ENCODE data around the gene SLC7A6OS. TPM values are rescaled to one million over a fixed set of nuclear protein-coding genes. Genes with fewer than 3 reads are reported as not detected.

Gene SLC7A6OS
- total RNA-seq, 2 donors from 2014 or later: 22.5 to 26.0 TPM

- 83 to 97% methylated on average over 1 to 4 of the region's 4 CpGs for WGBS, 2 experiments (ENCODE audit: insufficient coverage in 1 of 2, insufficient read length in 1 of 2)
- H3K4me1 Mint-ChIP-seq: no peaks in the 10 kb centered on the region
- no peak overlapping the region for H3K4me3 Mint-ChIP-seq
- H3K4me3 ChIP-seq (ENCODE audit: low read length): no peak overlapping the region
- H3K9me3 ChIP-seq (ENCODE audit: control insufficient read depth, low read length): no peaks in the 10 kb centered on the region
- H3K27me3 Mint-ChIP-seq (ENCODE audit: insufficient read depth): no peaks in the 10 kb centered on the region
- no peak for DNase-seq
- no peaks in the 10 kb centered on the region for H3K9me3 Mint-ChIP-seq
- no peaks in the 10 kb centered on the region for H3K27me3 ChIP-seq (ENCODE audit: control insufficient read depth, insufficient read depth, low read length, poor library complexity, severe bottlenecking)
- no peak overlapping the region for H3K27ac Mint-ChIP-seq
- no peak overlapping the region for H3K9ac ChIP-seq (ENCODE audit: extremely low read depth, low read length, poor library complexity, severe bottlenecking)
- H3K36me3 ChIP-seq (ENCODE audit: control insufficient read depth, insufficient read depth, low read length): peaks cover 81% of the 10 kb centered on the region
- TF ChIP-seq CTCF (conservative IDR thresholded peaks at IDR 0.05): no peak
- no peak overlapping the region for H3K27ac ChIP-seq (ENCODE audit: low read depth, low read length)
- peaks cover 60% of the 10 kb centered on the region for H3K36me3 Mint-ChIP-seq (ENCODE audit: low read depth)
- H3K4me1 ChIP-seq (ENCODE audit: control insufficient read depth, insufficient read depth, low read length): peaks cover 4% of the 10 kb centered on the region
Observed at GRCh38 chr16:68347605-68348004, 36.9 kb upstream of the SLC7A6OS start.

DNA sequence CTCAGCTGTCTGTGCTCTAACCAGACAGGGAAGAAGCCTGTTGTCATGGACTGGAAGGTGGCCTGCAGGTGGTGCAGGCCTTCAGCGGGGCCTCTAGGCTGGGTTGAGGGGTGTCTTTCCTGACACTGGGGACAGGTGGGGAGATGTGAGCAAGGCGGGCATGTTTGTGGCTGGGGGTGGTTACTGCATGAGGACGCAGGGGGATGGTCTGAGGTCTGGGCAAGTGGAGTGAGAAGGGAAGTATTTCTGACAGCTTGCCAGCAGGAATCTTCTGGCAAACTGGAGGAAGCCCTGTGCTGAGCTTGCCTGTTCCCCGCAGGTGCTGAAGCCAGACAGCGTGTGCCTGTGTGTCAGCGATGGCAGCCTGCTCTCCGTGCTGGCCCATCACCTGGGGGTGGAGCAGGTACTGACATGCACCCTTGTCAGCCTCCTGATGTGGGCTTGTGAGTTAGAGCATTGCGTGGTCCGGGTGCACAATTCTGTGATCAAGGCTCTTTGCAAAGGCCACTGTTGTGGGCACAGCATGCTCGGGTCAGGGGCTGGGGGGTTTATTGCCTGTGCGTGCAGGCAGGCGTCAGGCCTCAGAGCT, 36.2 kb upstream of the SLC7A6OS start:
- no peak for DNase-seq
- H3K9me3 ChIP-seq (ENCODE audit: control insufficient read depth, low read length): no peaks in the 10 kb centered on the region
- H3K4me3 ChIP-seq (ENCODE audit: low read length): no peak overlapping the region
- no peak for TF ChIP-seq CTCF (conservative IDR thresholded peaks at IDR 0.05)
- peaks cover 60% of the 10 kb centered on the region for H3K36me3 Mint-ChIP-seq (ENCODE audit: low read depth)
- H3K4me3 Mint-ChIP-seq: no peak overlapping the region
- no peak overlapping the region for H3K27ac ChIP-seq (ENCODE audit: low read depth, low read length)
- H3K9ac ChIP-seq (ENCODE audit: extremely low read depth, low read length, poor library complexity, severe bottlenecking): no peak overlapping the region
- no peaks in the 10 kb centered on the region for H3K9me3 Mint-ChIP-seq
- H3K4me1 ChIP-seq (ENCODE audit: control insufficient read depth, insufficient read depth, low read length): peaks cover 4% of the 10 kb centered on the region
- peaks cover 82% of the 10 kb centered on the region for H3K36me3 ChIP-seq (ENCODE audit: control insufficient read depth, insufficient read depth, low read length)
- WGBS, 2 experiments (ENCODE audit: insufficient coverage in 1 of 2, insufficient read length in 1 of 2): 89 to 96% methylated on average over 9 to 12 of the region's 12 CpGs
- no peaks in the 10 kb centered on the region for H3K4me1 Mint-ChIP-seq
- H3K27ac Mint-ChIP-seq: peak overlapping the region; percentile 52
- no peaks in the 10 kb centered on the region for H3K27me3 Mint-ChIP-seq (ENCODE audit: insufficient read depth)
- no peaks in the 10 kb centered on the region for H3K27me3 ChIP-seq (ENCODE audit: control insufficient read depth, insufficient read depth, low read length, poor library complexity, severe bottlenecking)

GRCh38 chr16:68345958-68346635, 35.4 kb upstream of the SLC7A6OS start:
- no peak overlapping the region for H3K27ac ChIP-seq (ENCODE audit: low read depth, low read length)
- Mint-ChIP-seq H3K27me3 (ENCODE audit: insufficient read depth) (no peaks in the 10 kb centered on the region), H3K4me1 (no peaks in the 10 kb centered on the region), H3K4me3 (no peak overlapping the region), H3K27ac (no peak overlapping the region), H3K36me3 (ENCODE audit: low read depth) (peaks cover 64% of the 10 kb centered on the region), H3K9me3 (no peaks in the 10 kb centered on the region)
- H3K4me3 ChIP-seq (ENCODE audit: low read length): no peak overlapping the region
- no peaks in the 10 kb centered on the region for H3K4me1 ChIP-seq (ENCODE audit: control insufficient read depth, insufficient read depth, low read length)
- DNase-seq: no peak
- no peaks in the 10 kb centered on the region for H3K27me3 ChIP-seq (ENCODE audit: control insufficient read depth, insufficient read depth, low read length, poor library complexity, severe bottlenecking)
- peaks cover 88% of the 10 kb centered on the region for H3K36me3 ChIP-seq (ENCODE audit: control insufficient read depth, insufficient read depth, low read length)
- 95 to 96% methylated on average over 16 of the region's 16 CpGs for WGBS, 2 experiments (ENCODE audit: insufficient coverage in 1 of 2, insufficient read length in 1 of 2)
- TF ChIP-seq CTCF (conservative IDR thresholded peaks at IDR 0.05): no peak
- no peak overlapping the region for H3K9ac ChIP-seq (ENCODE audit: extremely low read depth, low read length, poor library complexity, severe bottlenecking)
- no peaks in the 10 kb centered on the region for H3K9me3 ChIP-seq (ENCODE audit: control insufficient read depth, low read length)
